PC-9 (cell line): Measurements from ENCODE around the gene MME. TPM values are rescaled to one million over a fixed set of nuclear protein-coding genes. Genes with fewer than 3 reads are reported as not detected.
A peak's percentile ranks its signal among the peaks of the same experiment; 100 is the strongest.

Experiments
- BruUV-seq: library from RNA; stranded (reverse); fragments of 400-500 nt; replicated peaks from 2 replicates; lab custom pipeline; 2021; lab: Mats Ljungman, UMichigan
- CTCF ChIA-PET: fragments of 300-600 bp; sonication (Branson Sonifier 250); formaldehyde crosslinking; loops from one replicate; lab custom pipeline; 2022; ENCODE audit warnings: antibody characterized with exemption; lab: Charles Lee
- POLR2A ChIA-PET: fragments of 300-600 bp; sonication (Branson Sonifier 250); formaldehyde crosslinking; loops from one replicate; lab custom pipeline; 2022; ENCODE audit warnings: antibody characterized with exemption; ENCODE audit not compliant: unreplicated experiment; lab: Charles Lee
- DNase-seq, 2 experiments: peaks; one replicate each; pipeline versions ENCODE4 v3.0.0 to v3.0.0-alpha.2; 2015 to 2022; ENCODE audit warnings: mixed read lengths in 1 of 2
- H2AFZ ChIP-seq: fragments of 200-600 bp; sonication (generic); 2 replicates; pipeline ENCODE4 v1.8.1; 2017; ENCODE audit warnings: antibody characterized with exemption
- H3F3A ChIP-seq: fragments of 200-600 bp; sonication (generic); 2 replicates; pipeline ENCODE4 v1.8.1; 2017; ENCODE audit warnings: antibody characterized with exemption, mild to moderate bottlenecking, low read depth; ENCODE audit not compliant: insufficient read depth
- H3K27ac ChIP-seq: fragments of 200-600 bp; sonication (generic); 2 replicates; pipeline ENCODE4 v1.6.1; 2016; ENCODE audit warnings: mixed run types
- H3K27me3 ChIP-seq: fragments of 200-600 bp; sonication (generic); 2 replicates; pipeline ENCODE4 v1.6.1; 2016; ENCODE audit warnings: low read depth, mixed run types; ENCODE audit not compliant: insufficient read depth
- H3K36me3 ChIP-seq: fragments of 200-600 bp; sonication (generic); 2 replicates; pipeline ENCODE4 v1.6.1; 2016; ENCODE audit warnings: low read depth, mixed run types
- H3K4me1 ChIP-seq: fragments of 200-600 bp; sonication (generic); replicated peaks from 2 replicates; pipeline ENCODE4 v1.6.1; 2016; ENCODE audit warnings: mixed run types; ENCODE audit not compliant: insufficient read depth
- H3K4me2 ChIP-seq: fragments of 200-600 bp; sonication (generic); 2 replicates; pipeline ENCODE4 v1.6.1; 2017; ENCODE audit warnings: mixed run types
- H3K4me3 ChIP-seq: fragments of 200-600 bp; sonication (generic); 2 replicates; pipeline ENCODE4 v1.6.1; 2016; ENCODE audit warnings: mixed run types
- H3K79me2 ChIP-seq: fragments of 200-600 bp; sonication (generic); 2 replicates; pipeline ENCODE4 v1.6.1; 2017; ENCODE audit warnings: low read depth, mixed run types
- H3K9me2 ChIP-seq: fragments of 200-600 bp; sonication (generic); 2 replicates; pipeline ENCODE4 v1.8.1; 2017; ENCODE audit warnings: mild to moderate bottlenecking; ENCODE audit not compliant: insufficient read depth
- H3K9me3 ChIP-seq: fragments of 200-600 bp; sonication (generic); 2 replicates; pipeline ENCODE4 v1.8.1; 2016; ENCODE audit warnings: low read depth; ENCODE audit not compliant: insufficient read depth
- H4K20me1 ChIP-seq: fragments of 200-600 bp; sonication (generic); 2 replicates; pipeline ENCODE4 v1.8.1; 2017; ENCODE audit not compliant: insufficient read depth
- EZH2 ChIP-seq: fragments of 200-600 bp; sonication (generic); IDR thresholded peaks from 2 replicates; pipeline ENCODE4 v1.8.0; 2017; ENCODE audit warnings: antibody characterized with exemption, low read depth
- intact Hi-C: fragments of 100-400 bp; cut with micrococcal nuclease; formaldehyde crosslinking; loops from one replicate; pipeline ENCODE4 v1.10.0; 2022; ENCODE audit not compliant: unreplicated experiment
- total RNA-seq: library from RNA; stranded (reverse); gene quantifications from 2 replicates; pipeline ENCODE4 v1.2.3, GENCODE V29; 2021
- TF ChIP-seq, protein P1 (sequence below): fragments of 200-600 bp; sonication (generic); conservative IDR thresholded peaks from 2 replicates; pipeline ENCODE4 v1.6.1; 2017; ENCODE audit warnings: mixed run types, antibody characterized with exemption, mild to moderate bottlenecking, moderate library complexity

MME gene
- total RNA-seq, 1 experiment from 2014 or later, result 2.1 TPM

DNA sequence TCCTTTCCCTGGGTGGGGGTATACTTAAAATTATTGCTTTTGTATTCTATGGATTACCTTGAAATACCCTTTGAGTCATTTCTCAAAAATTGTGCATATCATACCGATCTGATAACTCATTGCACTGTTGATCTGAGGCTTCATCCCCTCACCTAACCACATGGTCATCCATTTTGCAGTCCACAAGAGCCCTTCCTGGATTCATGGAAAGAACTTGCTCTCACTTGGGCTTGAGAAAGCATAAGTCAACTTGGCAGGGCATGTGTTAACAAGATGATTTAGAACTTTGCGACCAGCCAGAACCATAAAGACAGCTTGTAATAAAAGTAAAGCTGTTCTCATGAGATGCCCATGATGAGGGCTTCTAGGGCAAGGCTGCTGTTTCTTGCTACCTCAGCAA is 22.2 kb downstream of the MME start:
- intact Hi-C loops, result no loop called here
- Histone ChIP-seq H3F3A (no peaks in the 10 kb centered on the region), H2AFZ (no peak overlapping the region), H3K27ac (no peak overlapping the region), H3K4me1 (no peaks in the 10 kb centered on the region), H4K20me1 (no peaks in the 10 kb centered on the region), H3K36me3 (no peaks in the 10 kb centered on the region), H3K9me3 (no peaks in the 10 kb centered on the region), H3K79me2 (no peaks in the 10 kb centered on the region), H3K9me2 (no peaks in the 10 kb centered on the region), H3K4me3 (no peak overlapping the region), H3K4me2 (no peak overlapping the region), H3K27me3 (no peaks in the 10 kb centered on the region)
- no TSS peak for BruUV-seq
- TF ChIP-seq, protein P1, sequence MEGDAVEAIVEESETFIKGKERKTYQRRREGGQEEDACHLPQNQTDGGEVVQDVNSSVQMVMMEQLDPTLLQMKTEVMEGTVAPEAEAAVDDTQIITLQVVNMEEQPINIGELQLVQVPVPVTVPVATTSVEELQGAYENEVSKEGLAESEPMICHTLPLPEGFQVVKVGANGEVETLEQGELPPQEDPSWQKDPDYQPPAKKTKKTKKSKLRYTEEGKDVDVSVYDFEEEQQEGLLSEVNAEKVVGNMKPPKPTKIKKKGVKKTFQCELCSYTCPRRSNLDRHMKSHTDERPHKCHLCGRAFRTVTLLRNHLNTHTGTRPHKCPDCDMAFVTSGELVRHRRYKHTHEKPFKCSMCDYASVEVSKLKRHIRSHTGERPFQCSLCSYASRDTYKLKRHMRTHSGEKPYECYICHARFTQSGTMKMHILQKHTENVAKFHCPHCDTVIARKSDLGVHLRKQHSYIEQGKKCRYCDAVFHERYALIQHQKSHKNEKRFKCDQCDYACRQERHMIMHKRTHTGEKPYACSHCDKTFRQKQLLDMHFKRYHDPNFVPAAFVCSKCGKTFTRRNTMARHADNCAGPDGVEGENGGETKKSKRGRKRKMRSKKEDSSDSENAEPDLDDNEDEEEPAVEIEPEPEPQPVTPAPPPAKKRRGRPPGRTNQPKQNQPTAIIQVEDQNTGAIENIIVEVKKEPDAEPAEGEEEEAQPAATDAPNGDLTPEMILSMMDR, result no peak
- TF ChIP-seq EZH2, result no peak
- ChIA-PET CTCF (no interaction called here), POLR2A (no interaction called here)
- no peak for DNase-seq

DNA sequence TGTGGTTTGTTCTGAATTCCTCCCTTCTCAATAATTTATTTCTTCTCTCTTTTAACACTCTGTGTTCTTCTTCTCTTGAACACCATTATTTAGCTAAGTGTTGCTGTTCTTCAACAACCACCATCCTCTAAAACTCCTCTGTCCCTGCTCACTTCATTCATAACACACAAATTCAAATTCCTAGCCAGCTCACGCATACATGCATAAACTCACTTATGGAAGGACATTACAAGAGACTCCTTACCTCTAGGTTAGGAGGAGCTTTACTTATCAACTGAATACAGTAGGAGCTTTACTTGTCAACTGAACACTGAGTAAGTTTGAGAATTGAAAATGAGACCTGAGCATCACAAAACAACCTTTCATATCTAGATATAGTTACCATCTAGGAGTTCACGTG is 23.6 kb downstream of the MME start:
- no peaks in the 10 kb centered on the region for H3K36me3 ChIP-seq
- intact Hi-C loops, result no loop called here
- DNase-seq, result no peak
- BruUV-seq, result no TSS peak
- CTCF ChIA-PET, result no interaction called here
- H3F3A ChIP-seq, result no peaks in the 10 kb centered on the region
- H3K27me3 ChIP-seq, result no peaks in the 10 kb centered on the region
- no peaks in the 10 kb centered on the region for H3K9me3 ChIP-seq
- H3K4me2 ChIP-seq, result no peak overlapping the region
- no peak overlapping the region for H3K4me3 ChIP-seq
- H3K79me2 ChIP-seq, result no peaks in the 10 kb centered on the region
- POLR2A ChIA-PET, result no interaction called here
- H3K27ac ChIP-seq, result no peak overlapping the region
- no peak overlapping the region for H2AFZ ChIP-seq
- TF ChIP-seq EZH2, result no peak
- TF ChIP-seq, protein P1, result no peak
- H3K4me1 ChIP-seq, result no peaks in the 10 kb centered on the region
- H3K9me2 ChIP-seq, result no peaks in the 10 kb centered on the region
- H4K20me1 ChIP-seq, result no peaks in the 10 kb centered on the region

DNA sequence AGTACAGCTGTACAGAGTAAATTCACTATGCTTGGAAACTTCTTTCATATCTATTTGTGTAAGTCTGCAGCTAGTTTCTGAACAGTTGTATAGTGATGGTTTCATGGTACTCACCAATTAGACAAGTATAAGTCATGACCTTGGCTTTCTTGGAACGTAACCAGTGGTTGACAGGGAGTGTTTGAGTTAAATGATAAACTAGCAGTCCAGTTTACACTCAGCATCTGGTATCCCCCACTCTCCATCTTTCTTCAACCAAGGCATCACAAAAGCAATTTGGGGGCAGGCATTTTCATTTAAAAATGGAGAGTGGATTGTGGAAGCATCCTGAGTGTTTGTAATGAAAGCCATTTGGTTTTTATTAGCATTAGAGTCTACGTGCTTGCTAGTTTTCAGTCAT is 26.0 kb downstream of the MME start:
- no peak overlapping the region for H3K4me3 ChIP-seq
- ChIA-PET CTCF (no interaction called here), POLR2A (no interaction called here)
- no peaks in the 10 kb centered on the region for H3F3A ChIP-seq
- no peaks in the 10 kb centered on the region for H3K36me3 ChIP-seq
- H3K9me3 ChIP-seq, result no peaks in the 10 kb centered on the region
- intact Hi-C loops, result no loop called here
- H3K4me1 ChIP-seq, result no peaks in the 10 kb centered on the region
- no peaks in the 10 kb centered on the region for H4K20me1 ChIP-seq
- TF ChIP-seq, protein P1, result no peak
- no peak for TF ChIP-seq EZH2
- no peak overlapping the region for H3K4me2 ChIP-seq
- peak overlapping the region; percentile 29; the same call in 1 of the 2 replicates for H2AFZ ChIP-seq
- H3K27me3 ChIP-seq, result no peaks in the 10 kb centered on the region
- no peaks in the 10 kb centered on the region for H3K9me2 ChIP-seq
- no peaks in the 10 kb centered on the region for H3K79me2 ChIP-seq
- no peak for DNase-seq
- H3K27ac ChIP-seq, result no peak overlapping the region
- no TSS peak for BruUV-seq
